HG03571 (cell line): ENCODE data around the gene WDSUB1.

Experiments
- ATAC-seq: cut with Tn5 transposase; IDR thresholded peaks from one replicate; pipeline ENCODE4 v1.9.1; 2021; ENCODE audit not compliant: unreplicated experiment

WDSUB1 gene

DNA sequence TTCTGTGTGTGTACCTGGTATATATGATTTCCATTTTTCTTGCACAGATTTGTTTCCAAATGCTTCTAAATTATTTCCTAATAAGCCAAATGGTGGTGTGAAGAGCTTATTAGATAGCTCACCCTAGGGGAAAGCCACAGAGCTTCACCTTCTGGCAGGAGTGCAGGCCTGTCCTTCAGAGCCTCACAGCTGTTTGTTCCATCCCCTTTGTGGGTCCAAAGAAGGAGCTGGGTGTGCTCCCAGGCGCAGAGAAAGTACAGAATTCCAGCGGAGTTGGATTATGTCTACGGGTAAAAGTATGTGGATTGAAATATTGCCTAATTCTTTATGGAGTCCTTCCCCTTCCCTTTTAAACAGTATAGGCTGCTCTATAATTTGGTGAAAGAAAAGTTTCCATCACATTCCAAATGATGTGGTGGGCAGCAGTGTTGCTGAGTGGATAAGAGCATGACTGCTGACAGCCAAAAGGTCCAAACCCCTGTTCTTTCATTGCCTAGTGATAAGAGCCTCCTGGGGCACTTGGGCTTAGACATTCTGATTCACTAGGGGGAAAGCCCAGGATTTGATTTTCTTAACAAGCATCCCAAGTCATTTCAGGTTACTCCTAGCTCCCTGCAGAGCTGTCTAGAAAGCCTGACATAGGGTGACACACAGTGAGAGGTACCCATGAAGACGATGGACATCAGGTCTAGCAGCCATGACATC, 86.6 kb downstream of the WDSUB1 start:
- ATAC-seq, result no peak

DNA sequence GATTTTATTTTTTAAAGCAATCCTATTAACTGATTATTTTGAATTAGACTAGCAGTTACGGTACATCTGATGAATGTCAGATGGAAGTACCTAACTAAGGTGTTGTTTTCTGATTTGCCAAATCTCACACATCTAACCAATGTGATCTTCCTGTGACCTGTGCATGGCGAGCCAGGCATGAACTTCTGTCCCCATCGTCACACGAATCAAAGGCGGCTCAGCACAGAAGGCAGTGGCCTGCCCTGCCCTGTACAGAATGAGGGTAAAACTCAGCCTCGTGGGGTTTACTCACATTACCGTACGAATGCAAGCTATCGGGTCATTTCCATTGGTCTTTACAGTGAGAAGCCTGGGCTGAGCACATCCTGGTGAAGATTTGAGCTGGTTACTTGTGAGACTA, 87.3 kb downstream of the WDSUB1 start:
- no peak for ATAC-seq

DNA sequence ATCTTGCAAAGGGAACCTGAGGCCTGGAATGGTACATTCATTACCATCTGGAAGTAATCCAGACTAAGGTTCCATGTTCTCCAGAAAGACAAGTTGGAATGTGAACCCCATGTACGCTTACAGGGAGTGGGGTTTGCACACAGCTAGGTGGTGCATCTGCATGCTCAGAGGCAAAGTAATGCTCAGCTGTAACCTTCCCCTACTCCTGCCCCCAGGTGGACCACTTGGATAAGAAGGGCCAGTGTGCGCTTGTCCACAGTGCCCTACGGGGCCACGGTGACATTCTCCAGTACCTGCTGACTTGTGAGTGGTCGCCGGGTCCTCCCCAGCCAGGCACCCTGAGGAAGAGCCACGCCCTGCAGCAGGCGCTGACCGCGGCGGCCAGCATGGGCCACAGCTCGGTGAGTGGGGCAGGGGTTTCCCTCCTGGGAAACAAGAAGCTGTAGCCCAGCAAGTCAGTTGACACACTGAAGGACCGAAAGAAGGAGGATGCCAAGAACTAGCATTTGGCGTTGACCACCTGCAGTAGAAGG, 90.0 kb downstream of the WDSUB1 start:
- no peak for ATAC-seq

- ATAC-seq, result no peak
Observed at GRCh38 chr2:159195697-159196096, 90.8 kb downstream of the WDSUB1 start.

- ATAC-seq, result no peak
Observed at GRCh38 chr2:159194241-159194640, 92.3 kb downstream of the WDSUB1 start.

GRCh38 chr2:159193791-159194190, 92.7 kb downstream of the WDSUB1 start:
- no peak for ATAC-seq

GRCh38 chr2:159192371-159192918, 94.1 kb downstream of the WDSUB1 start:
- no peak for ATAC-seq

DNA sequence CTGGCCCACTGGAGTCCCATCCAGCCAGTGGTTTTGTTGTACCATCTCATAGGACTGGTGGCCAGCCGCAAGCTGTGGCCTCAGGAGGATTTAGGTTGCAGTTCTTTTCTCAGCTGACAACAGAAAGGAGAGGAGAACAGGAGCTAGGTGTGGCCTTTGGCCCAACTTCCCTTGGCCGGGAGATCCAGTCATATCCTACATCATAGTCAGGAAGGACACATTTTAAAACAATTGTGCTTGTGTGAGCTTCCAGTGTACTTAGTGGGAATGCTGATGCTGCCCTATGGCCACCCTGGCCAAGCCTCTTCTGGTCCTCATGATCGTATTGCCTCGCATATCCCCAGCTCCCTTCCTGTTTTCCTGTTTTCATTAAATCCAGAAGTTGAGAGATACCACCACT, 98.1 kb downstream of the WDSUB1 start:
- ATAC-seq, result no peak

- ATAC-seq, result no peak
Observed at GRCh38 chr2:159187106-159187505, 99.4 kb downstream of the WDSUB1 start.

DNA sequence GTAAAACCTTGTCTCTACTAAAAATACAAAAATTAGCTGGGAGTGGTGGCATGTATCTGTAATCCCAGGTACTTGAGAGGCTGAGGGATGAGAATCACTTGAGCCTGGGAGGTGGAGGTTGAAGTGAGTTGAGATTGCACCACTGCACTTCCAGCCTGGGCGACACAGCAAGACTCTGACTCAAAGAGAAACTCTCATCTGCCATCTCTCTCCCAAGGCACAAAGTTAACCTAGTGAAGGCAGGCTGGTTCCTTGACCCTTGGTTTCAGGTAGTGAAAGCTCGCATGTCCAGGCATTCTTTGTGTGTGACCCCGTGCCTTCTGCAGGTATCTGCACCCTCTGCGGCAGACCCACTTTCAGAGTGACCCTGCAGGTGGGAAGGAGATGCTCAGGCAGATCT, 100.0 kb downstream of the WDSUB1 start:
- ATAC-seq, result peak; percentile 49
